SK-N-MC (cell line): ENCODE data around the gene MACF1.

ENCODE experiments used
- EZH2 ChIP-seq: fragments of 200-600 bp; sonication (generic); IDR thresholded peaks from one replicate; pipeline ENCODE4 v1.6.1; 2017; ENCODE audit warnings: antibody characterized with exemption
- FOXP2 ChIP-seq: optimal IDR thresholded peaks from 2 replicates; pipeline ENCODE3; 2011; ENCODE audit warnings: mild to moderate bottlenecking, moderate library complexity; ENCODE audit not compliant: insufficient read depth; ENCODE audit errors: extremely low read length, control extremely low read depth
- POLR2AphosphoS5 ChIP-seq: IDR thresholded peaks from 2 replicates; pipeline ENCODE4 v1.6.1; 2012; ENCODE audit warnings: mild to moderate bottlenecking, low read depth, low read length, borderline replicate concordance

DNA sequence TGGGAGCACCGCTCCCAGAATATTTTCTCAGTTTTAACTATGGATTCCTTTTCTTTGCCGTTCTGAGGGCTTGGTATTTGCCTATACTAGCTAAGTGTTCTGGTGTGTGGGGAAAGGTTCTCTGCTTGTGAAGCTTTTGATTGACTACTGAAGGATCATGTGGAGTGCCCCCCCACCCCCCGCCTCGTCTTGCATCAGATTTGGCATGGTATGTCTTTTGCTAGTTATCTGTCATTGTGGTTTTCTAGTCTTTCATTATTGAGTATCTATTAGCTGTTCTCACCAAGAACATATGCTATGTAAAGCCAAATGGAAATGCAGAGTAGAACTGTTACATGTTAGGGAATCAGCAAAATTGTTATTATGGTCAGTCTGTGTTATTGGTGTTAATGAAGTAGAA, 58.3 kb downstream of the MACF1 start:
- no peak for TF ChIP-seq EZH2
- no peak for TF ChIP-seq POLR2AphosphoS5
- TF ChIP-seq FOXP2: no peak
